Mucosa of stomach (tissue), 1 donor: ENCODE measurements around the gene C1QTNF12.

Source experiments
- H3K27me3 ChIP-seq: one replicate; pipeline ENCODE4 v1.7.0; 2013; ENCODE audit warnings: mild to moderate bottlenecking, low read length; ENCODE audit not compliant: control insufficient read depth, insufficient read depth
- H3K36me3 ChIP-seq: one replicate; pipeline ENCODE4 v1.7.0; 2013; ENCODE audit warnings: low read length; ENCODE audit not compliant: control insufficient read depth, insufficient read depth
- H3K4me1 ChIP-seq: one replicate; pipeline ENCODE4 v1.7.0; 2013; ENCODE audit warnings: mild to moderate bottlenecking, low read length; ENCODE audit not compliant: control insufficient read depth, insufficient read depth
- H3K4me3 ChIP-seq: one replicate; pipeline ENCODE4 v1.7.0; 2013; ENCODE audit warnings: low read length
- H3K9ac ChIP-seq: one replicate; pipeline ENCODE4 v1.7.0; 2013; ENCODE audit warnings: mild to moderate bottlenecking, low read length, moderate library complexity
- H3K9me3 ChIP-seq: one replicate; pipeline ENCODE4 v1.7.0; 2013; ENCODE audit warnings: mild to moderate bottlenecking, low read length, moderate library complexity; ENCODE audit not compliant: control insufficient read depth
- donor health status: Pancreatic carcinoma.

Gene C1QTNF12

DNA sequence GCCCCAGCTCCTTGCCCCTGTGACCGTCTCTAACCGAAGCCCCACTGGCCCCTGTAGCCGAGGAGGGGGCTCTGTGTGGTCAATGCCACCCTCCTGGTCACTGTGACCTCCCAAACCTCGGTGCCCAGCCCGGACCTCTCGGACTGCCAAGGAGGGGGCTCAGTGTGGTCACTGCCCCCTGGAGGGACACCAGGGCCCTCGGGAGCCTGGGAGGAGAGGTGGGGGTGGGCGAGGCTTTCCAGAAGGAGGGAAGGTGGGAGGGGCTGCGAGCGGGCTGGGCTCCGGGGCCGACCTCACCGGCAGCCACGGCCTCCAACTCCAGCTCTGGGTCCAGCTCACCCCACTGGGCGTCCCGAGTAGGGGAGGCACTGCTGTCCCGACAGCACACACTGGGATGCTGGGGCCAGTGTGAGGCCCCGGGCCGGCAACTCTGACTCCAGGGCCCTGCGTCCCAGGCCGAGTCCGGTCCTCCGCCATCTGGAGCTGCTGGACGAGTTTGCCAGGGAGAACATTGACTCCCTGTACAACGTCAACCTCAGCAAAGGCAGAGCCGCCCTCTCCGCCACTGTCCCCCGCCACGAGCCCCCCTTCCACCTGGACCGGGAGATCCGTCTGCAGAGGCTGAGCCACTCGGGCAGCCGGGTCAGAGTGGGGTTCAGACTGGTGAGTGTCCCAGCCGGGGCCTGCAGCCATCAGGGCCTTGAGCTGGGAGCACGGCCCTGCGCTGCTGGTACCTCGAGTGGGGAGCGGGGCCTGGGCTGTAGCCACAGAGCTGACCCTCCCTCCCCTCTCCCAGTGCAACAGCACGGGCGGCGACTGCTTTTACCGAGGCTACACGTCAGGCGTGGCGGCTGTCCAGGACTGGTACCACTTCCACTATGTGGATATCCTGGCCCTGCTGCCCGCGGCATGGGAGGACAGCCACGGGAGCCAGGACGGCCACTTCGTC lies 40.1 kb upstream of the C1QTNF12 start:
- no peak overlapping the region for H3K9ac ChIP-seq
- peaks cover 44% of the 10 kb centered on the region for H3K4me1 ChIP-seq
- H3K9me3 ChIP-seq, result no peaks in the 10 kb centered on the region
- no peak overlapping the region for H3K4me3 ChIP-seq
- H3K27me3 ChIP-seq, result peaks cover 17% of the 10 kb centered on the region
- no peaks in the 10 kb centered on the region for H3K36me3 ChIP-seq

DNA sequence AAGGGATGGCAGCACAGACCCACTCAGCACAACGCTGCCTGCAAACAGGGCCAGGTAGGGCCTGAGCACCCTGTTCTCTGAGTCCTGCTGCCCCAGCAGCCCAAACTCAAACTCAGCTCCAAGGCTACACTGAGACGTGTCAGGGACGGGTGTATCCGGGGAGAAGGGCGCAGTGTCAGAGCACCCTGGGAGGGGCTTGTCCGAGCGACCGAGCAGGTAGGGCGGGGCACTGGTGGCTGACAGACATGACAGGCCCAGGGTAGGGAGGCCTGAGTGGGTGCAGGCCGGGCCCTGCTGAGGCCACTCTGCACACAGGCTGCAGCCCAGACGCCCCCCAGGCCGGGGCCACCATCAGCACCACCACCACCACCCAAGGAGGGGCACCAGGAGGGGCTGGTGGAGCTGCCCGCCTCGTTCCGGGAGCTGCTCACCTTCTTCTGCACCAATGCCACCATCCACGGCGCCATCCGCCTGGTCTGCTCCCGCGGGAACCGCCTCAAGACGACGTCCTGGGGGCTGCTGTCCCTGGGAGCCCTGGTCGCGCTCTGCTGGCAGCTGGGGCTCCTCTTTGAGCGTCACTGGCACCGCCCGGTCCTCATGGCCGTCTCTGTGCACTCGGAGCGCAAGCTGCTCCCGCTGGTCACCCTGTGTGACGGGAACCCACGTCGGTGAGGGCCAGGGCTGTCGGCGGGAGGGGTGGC lies 39.2 kb upstream of the C1QTNF12 start:
- Histone ChIP-seq H3K27me3 (peaks cover 13% of the 10 kb centered on the region), H3K4me3 (no peak overlapping the region), H3K9ac (no peak overlapping the region), H3K36me3 (no peaks in the 10 kb centered on the region), H3K9me3 (no peaks in the 10 kb centered on the region), H3K4me1 (peaks cover 41% of the 10 kb centered on the region)

DNA sequence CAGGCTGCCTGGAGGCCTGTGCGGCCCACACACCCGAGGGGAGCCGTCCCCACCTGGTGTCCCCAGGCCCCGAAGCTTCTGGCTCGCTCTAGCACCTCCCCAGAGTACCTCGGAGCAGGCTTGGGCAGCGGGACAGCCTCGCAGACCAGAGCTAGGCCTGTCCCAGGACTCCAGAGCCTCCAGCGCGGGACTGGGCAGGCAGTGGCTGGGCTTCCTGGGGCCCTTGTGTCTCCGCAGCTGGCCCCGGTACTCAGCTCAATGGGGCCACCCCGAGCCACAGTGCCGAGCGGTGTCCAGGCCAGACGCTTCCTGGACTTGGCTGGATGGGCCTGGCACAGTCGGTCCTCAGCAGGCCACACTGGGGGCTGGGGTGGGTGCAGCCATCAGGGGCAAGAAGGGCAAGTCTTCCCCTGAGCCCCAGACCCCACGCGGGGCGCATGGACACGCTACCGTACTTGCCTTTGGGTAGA lies 38.6 kb upstream of the C1QTNF12 start:
- Histone ChIP-seq H3K9me3 (no peaks in the 10 kb centered on the region), H3K4me3 (no peak overlapping the region), H3K27me3 (peaks cover 13% of the 10 kb centered on the region), H3K4me1 (peaks cover 35% of the 10 kb centered on the region), H3K36me3 (no peaks in the 10 kb centered on the region), H3K9ac (no peak overlapping the region)

DNA sequence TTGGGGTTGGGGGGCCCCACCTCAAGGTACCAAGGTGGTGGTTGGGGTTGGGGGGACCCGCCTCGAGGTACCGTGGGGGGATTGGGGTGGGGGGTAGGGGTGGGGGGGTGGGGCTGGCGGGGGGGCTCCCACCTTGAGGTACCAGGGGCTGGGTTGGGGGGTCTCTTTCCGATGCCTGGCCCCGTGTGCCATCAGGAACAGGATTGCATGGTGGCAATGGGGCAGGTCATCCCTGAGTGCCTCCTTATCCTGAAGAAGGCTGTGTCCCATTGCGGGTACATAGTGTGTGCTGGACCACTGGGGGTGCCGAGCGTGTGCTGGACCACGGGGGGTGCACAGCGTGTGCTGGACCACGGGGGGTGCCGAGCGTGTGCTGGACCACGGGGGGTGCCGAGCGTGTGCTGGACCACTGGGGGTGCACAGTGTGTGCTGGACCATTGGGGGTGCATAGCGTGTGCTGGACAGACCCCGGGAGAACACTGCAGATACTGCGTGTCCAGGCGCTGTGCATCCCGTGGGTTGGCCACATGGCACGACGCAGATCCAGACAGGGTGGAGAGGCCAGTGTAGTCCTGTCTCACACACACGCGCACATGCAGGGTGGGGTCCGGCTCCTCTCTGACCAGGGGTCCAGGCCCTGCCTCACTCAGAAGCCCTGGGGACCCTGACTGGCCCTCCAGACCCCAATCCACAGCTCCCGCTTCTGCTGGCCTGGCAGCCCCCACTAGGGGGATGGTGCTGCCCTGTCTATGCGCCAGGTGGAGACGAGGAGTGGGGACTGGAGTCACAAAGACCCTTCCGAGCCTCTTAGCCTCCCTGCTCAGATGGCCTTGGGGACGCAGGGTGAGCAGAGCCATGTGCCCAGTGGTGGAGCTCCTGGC lies 37.9 kb upstream of the C1QTNF12 start:
- Histone ChIP-seq H3K9ac (no peak overlapping the region), H3K4me3 (no peak overlapping the region), H3K27me3 (peaks cover 13% of the 10 kb centered on the region), H3K36me3 (no peaks in the 10 kb centered on the region), H3K9me3 (no peaks in the 10 kb centered on the region), H3K4me1 (peaks cover 35% of the 10 kb centered on the region)

DNA sequence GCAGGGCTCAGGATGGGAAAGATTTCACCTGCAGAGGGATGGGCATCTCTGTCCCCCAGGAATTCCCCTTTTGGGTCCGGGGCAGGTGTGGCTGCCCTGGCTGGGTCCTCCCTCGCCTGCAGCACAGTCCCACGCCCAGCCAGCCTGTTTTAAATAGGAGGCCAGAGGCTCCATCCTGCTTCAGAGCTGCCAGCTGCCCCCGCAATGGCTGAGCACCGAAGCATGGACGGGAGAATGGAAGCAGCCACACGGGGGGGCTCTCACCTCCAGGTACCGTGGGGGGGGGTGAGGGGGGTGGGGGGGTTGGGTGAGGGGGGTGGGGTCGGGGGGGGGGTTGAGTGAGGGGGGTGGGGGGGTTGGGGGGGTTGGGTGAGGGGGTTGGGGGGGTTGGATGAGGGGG lies 37.3 kb upstream of the C1QTNF12 start:
- Histone ChIP-seq H3K27me3 (peaks cover 13% of the 10 kb centered on the region), H3K9me3 (no peaks in the 10 kb centered on the region), H3K9ac (no peak overlapping the region), H3K4me3 (no peak overlapping the region), H3K4me1 (peaks cover 35% of the 10 kb centered on the region), H3K36me3 (no peaks in the 10 kb centered on the region)

DNA sequence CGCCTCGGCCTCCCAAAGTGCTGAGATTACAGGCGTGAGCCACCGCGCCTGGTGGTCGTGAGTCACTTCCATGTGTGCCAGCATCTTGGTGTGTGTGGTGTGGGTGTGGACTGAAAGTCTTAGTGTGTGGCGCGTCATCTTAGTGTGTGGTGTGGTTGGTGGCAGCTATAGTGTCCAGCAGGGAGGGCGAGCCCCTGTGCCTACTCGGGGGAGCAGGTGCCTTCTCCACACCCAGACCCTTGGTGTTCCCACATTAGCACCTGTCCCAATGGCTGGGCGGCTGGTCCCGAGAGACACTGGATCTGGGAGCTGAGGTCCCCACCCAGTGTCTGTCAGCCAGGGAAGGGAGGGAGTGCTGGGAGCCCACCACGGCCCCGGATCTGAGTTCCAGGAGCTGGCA lies 36.5 kb upstream of the C1QTNF12 start:
- H3K4me1 ChIP-seq, result peaks cover 35% of the 10 kb centered on the region
- no peak overlapping the region for H3K9ac ChIP-seq
- no peaks in the 10 kb centered on the region for H3K36me3 ChIP-seq
- peaks cover 13% of the 10 kb centered on the region for H3K27me3 ChIP-seq
- H3K4me3 ChIP-seq, result no peak overlapping the region
- H3K9me3 ChIP-seq, result no peaks in the 10 kb centered on the region

DNA sequence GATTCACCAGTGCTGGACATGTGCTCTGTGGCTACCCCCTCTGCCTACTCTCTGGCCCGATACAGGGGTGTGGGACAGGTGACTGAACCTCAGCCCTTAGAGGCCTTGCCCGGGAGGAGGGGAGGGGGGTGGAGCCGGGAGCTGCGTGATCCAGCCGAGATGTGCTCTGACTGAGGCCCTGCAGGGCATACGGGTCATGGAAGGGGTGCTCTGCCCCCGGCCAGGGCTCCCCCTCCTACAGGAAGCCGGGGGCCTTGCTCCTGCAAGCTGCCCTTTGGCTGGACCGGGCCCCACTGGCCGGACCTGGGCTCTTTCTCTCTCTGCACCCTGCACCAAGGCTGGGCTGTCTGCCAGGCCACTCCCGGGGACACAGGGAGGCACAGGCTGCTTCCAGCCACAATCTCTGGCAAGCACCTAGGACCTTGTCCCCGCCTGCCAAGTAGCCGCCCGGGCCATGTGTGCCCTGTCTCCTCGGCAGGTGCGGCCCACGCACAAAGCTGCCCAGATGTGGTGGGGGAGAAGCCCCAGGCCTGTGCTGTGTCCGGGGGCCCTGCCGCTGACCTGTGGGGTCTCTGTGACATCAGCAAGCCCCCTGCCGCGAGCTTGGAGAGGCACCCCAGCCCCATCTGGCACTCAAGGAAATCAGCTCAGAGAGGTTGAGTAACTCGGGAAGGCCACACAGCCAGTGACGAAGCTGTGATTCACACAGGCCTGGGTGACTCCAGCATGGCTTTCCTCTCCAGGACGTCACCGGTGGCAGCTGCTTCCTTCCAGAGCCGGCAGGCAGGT lies 35.2 kb upstream of the C1QTNF12 start:
- H3K9me3 ChIP-seq, result no peaks in the 10 kb centered on the region
- H3K9ac ChIP-seq, result peak overlapping the region; percentile 33
- H3K4me3 ChIP-seq, result no peak overlapping the region

DNA sequence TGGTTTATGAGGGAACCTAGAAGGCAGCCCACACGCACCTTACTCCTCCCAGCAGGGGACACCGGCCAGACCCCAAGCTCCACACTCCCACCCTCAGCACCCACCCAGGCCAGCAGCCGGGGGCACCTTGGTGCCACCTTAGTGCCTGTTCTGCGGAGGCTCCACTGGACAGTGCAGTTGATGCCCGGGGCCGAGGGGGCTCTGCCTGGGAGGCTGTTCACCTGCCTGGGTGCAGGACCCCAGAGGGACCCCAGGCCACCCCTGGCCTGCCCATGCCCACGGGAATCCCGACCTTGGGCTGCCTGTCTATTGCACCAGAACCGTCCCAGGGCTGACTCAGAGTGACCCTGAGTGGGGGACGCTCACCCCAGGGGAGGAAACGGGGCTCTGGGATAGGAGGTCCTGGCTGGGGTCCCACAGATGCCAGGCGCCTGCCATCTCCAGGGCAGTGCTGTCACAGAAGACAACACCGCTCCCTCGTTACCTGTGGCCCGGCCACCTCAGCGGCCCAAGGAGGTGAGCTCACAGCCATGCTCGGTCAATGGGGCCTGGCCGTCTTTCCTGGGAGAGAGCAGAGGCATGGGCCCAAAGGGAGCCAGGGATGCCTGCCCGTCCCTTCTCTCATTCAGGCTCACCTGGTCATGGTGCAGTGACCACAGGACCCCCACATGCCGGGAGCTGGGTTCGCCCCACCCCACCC lies 34.4 kb upstream of the C1QTNF12 start:
- no peaks in the 10 kb centered on the region for H3K9me3 ChIP-seq
- H3K27me3 ChIP-seq, result peaks cover 5% of the 10 kb centered on the region
- peak overlapping the region; percentile 13 for H3K9ac ChIP-seq
- H3K36me3 ChIP-seq, result no peaks in the 10 kb centered on the region
- no peak overlapping the region for H3K4me3 ChIP-seq
- H3K4me1 ChIP-seq, result peaks cover 32% of the 10 kb centered on the region

More for the DNA sequence above, 35.2 kb upstream of the C1QTNF12 start:
- H3K27me3 ChIP-seq, result peaks cover 6% of the 10 kb centered on the region
- H3K4me1 ChIP-seq, result peaks cover 35% of the 10 kb centered on the region
- H3K36me3 ChIP-seq, result no peaks in the 10 kb centered on the region

DNA sequence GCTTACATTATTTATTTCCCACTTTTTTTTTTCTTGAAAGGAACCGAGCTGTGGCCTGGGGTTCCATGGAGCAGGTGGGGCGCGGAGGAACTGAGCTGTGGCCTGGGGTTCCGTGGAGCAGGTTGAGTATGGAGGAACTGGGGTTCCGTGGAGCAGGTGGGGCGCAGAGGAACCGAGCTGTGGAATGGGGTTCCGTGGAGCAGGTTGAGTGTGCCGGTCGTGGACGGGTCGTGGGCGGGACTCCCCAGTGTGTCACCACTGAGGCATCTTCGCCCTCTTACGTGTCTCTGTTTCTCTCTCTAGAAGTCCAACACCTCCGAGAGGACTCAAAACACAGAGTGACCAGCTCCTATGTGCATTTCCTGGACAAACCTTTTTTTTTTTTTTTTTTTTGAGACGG lies 32.5 kb upstream of the C1QTNF12 start:
- Histone ChIP-seq H3K9ac (no peak overlapping the region), H3K4me1 (peaks cover 33% of the 10 kb centered on the region), H3K27me3 (no peaks in the 10 kb centered on the region), H3K9me3 (no peaks in the 10 kb centered on the region), H3K4me3 (no peak overlapping the region), H3K36me3 (no peaks in the 10 kb centered on the region)

DNA sequence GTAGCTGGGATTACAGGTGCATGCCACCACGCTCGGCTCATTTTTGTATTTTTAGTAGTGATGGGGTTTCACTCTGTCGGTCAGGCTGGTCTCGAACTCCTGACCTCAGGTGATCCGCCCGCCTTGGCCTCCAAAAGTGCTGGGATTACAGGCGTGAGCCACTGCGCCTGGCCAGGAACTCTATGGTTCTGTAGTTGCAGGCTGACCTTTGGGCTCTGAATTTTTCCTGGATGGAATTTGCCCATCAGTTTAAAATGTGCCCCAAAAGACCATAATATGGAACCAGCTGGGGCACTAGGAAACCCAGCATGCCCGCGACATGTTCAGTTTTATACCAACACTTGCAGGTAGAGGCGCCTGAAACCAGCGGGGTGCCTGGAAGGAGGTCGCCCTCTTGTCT lies 32.1 kb upstream of the C1QTNF12 start:
- Histone ChIP-seq H3K4me1 (peaks cover 31% of the 10 kb centered on the region), H3K36me3 (no peaks in the 10 kb centered on the region), H3K4me3 (no peak overlapping the region), H3K9me3 (no peaks in the 10 kb centered on the region), H3K27me3 (no peaks in the 10 kb centered on the region), H3K9ac (no peak overlapping the region)

DNA sequence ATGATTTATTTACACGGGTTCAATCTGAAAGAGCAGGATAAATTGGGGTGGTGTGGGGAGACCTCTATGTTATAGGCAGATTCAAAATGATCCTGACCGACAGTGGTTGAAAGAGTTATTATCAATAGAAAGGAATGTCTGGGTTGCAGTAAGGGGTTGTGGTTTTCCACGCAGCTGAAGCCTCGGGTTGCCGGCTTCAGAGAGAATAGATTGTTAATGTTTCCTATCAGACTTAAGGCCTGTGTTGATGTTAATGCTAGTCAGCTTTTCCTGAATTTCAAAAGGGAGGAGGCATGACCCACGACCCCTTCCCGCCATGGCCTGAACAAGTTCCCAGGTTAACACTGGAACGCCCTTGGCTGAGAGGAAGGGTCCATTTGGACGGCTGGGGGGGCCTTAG lies 29.3 kb upstream of the C1QTNF12 start:
- H3K9me3 ChIP-seq, result no peaks in the 10 kb centered on the region
- H3K4me3 ChIP-seq, result no peak overlapping the region
- peaks cover 23% of the 10 kb centered on the region for H3K4me1 ChIP-seq
- H3K36me3 ChIP-seq, result no peaks in the 10 kb centered on the region
- H3K27me3 ChIP-seq, result no peaks in the 10 kb centered on the region
- H3K9ac ChIP-seq, result no peak overlapping the region
